Right atrium auricular region (tissue), 2 donors: Measurements from ENCODE around the gene ARRDC5. TPM values are rescaled to one million over a fixed set of nuclear protein-coding genes. Genes with fewer than 3 reads are reported as not detected.
"Not testable (repeated sequence)": the region's sequence is repeated elsewhere in the genome, so short reads cannot be mapped to it uniquely, and the experiment has no call there.

Source experiments
- DNase-seq: peaks from one replicate; pipeline ENCODE4 v3.0.0-alpha.2; 2019; ENCODE audit warnings: low spot score
- H3K27ac ChIP-seq, 2 donors: fragments of 200-600 bp; sonication (generic); 1 replicate in 1 of 2; 2 replicates in 1 of 2; pipeline ENCODE4 v1.5.1; 2016 to 2019
- H3K27me3 ChIP-seq, 2 donors: fragments of 200-600 bp; sonication (generic); one replicate each; pipeline versions ENCODE4 v1.5.1 to v1.6.0; 2017 to 2019
- H3K36me3 ChIP-seq: fragments of 200-600 bp; sonication (generic); one replicate; pipeline ENCODE4 v1.5.1; 2016
- H3K4me1 ChIP-seq, 2 donors: fragments of 200-600 bp; sonication (generic); one replicate each; pipeline versions ENCODE4 v1.5.1 to v1.6.0; 2017 to 2019
- H3K4me3 ChIP-seq, 2 donors: fragments of 200-600 bp; sonication (generic); 1 replicate in 1 of 2; 2 replicates in 1 of 2; pipeline ENCODE4 v1.5.1; 2017 to 2019; ENCODE audit warnings: mild to moderate bottlenecking in 1 of 2, moderate library complexity in 1 of 2
- H3K9me3 ChIP-seq, 2 donors: fragments of 200-600 bp; sonication (generic); one replicate each; pipeline ENCODE4 v1.5.1; 2019
- CTCF ChIP-seq, 2 donors: fragments of 200-600 bp; sonication (generic); IDR thresholded peaks; one replicate each; pipeline ENCODE4 v1.5.1; 2019; ENCODE audit warnings: antibody characterized with exemption in 2 of 2
- microRNA-seq, 2 donors: library from miRNA; unstranded; fragments of <30 nt; microRNA quantifications; one replicate each; pipeline ENCODE4, GENCODE V29; 2016 to 2017; ENCODE audit warnings: borderline number of aligned reads in 2 of 2, borderline replicate concordance in 1 of 2
- total RNA-seq, 2 donors: library from RNA; depleted of rRNA; stranded (reverse); fragments of >200 nt; gene quantifications; one replicate each; pipeline ENCODE4 v1.1.0, GENCODE V29; 2016

ARRDC5 gene
- total RNA-seq, 2 donors from 2014 or later = not detected

DNA sequence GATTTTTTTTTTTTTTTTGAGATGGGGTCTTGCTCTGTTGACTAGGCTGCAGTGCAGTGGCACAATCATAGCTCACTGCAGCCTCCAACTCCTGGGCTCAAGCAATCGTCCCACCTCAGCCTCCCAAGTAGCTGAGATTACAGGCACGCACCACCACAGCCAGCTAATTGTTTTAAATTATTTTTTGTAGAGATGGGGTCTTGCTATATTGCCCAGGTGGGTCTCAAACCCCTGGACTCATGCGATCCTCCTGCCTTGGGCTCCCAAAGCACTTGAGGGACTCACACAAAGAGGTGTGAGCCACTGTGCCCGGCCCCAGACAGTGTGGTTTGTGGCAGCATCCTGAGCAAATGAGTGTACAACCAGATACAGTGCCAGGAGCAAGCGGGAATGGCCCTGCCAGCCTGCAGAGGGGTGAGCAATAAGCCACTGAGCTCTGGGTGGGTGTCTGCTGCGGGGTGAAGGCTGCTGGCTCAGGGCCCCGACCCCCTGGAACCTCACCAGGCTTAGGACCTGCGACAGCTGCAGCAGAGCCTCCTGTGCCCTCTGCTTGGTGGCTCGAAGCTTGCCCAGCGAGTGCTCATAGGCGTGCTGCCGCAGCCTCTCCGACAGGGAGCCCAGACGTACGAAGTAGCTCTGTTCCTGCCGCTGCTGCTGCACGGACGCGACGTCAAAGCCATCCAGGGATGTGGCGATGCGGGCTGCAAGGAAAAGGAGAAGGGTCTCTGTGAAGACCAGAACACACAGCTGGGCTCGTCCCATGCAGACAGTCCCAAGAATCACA is 55.3 kb downstream of the ARRDC5 start:
- Histone ChIP-seq H3K27me3 (no peaks in the 10 kb centered on the region), H3K4me1 (no peaks in the 10 kb centered on the region), H3K36me3 (peaks cover 34% of the 10 kb centered on the region), H3K27ac (no peak overlapping the region), H3K9me3 (no peaks in the 10 kb centered on the region), H3K4me3 (no peak overlapping the region)
- no peak for TF ChIP-seq CTCF (IDR thresholded peaks at IDR 0.05)
- DNase-seq = no peak

GRCh38 chr19:4845975-4846374 is 56.7 kb downstream of the ARRDC5 start:
- Histone ChIP-seq H3K27ac (peak overlapping the region in 1 of 2 donors; percentile 23), H3K36me3 (peaks cover 36% of the 10 kb centered on the region)
- H3K4me1 ChIP-seq, H3K4me3 ChIP-seq, H3K9me3 ChIP-seq, DNase-seq, H3K27me3 ChIP-seq: not testable (repeated sequence)

- DNase-seq = no peak
- H3K27ac ChIP-seq = no peak overlapping the region
- H3K27me3 ChIP-seq = no peaks in the 10 kb centered on the region
- no peak overlapping the region for H3K4me3 ChIP-seq
- H3K9me3 ChIP-seq = no peaks in the 10 kb centered on the region
- peaks cover 39% of the 10 kb centered on the region for H3K36me3 ChIP-seq
- H3K4me1 ChIP-seq = no peaks in the 10 kb centered on the region
- no peak for TF ChIP-seq CTCF (IDR thresholded peaks at IDR 0.05)
Observed at GRCh38 chr19:4844348-4845179, 58.1 kb downstream of the ARRDC5 start.

DNA sequence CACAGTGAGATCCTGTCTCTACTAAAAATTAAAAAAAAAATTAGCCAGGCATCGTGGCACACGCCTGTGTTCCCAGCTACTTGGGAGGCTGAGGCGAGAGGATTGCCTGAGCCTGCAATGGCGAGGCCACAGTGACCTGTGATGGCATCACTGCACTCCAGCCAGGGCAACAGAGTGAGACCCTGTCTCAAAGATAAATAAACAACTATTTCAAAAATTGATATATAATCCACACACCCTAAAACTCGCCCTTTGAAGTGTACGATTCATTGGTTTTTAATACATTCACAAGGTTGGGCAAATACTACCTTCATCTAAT is 59.1 kb downstream of the ARRDC5 start:
- DNase-seq = no peak
- Histone ChIP-seq H3K27me3 (no peaks in the 10 kb centered on the region), H3K4me3 (no peak overlapping the region), H3K27ac (no peak overlapping the region), H3K4me1 (no peaks in the 10 kb centered on the region), H3K9me3 (no peaks in the 10 kb centered on the region), H3K36me3 (peaks cover 47% of the 10 kb centered on the region)
- no peak for TF ChIP-seq CTCF (IDR thresholded peaks at IDR 0.05)

Small RNAs within 50 kb of the gene (microRNA-seq; reads per million reads assigned to microRNA genes)
- 0 reads per million in 2 donors for gene MIR4747

Other genes with a start within 250 kb of the ARRDC5 start
- 10 to 100 TPM; 26.3 to 36.6 TPM for gene MYDGF, start 232.6 kb downstream of the ARRDC5 start, total RNA-seq
- gene DPP9, start 179.1 kb downstream of the ARRDC5 start, total RNA-seq = 10 to 100 TPM; 36.2 to 50.4 TPM
- gene FEM1A, start 111.2 kb downstream of the ARRDC5 start, total RNA-seq = 10 to 100 TPM; 30.5 to 51.3 TPM
- 1 to 10 TPM; 3.0 to 7.6 TPM for gene TICAM1, start 71.2 kb downstream of the ARRDC5 start, total RNA-seq
- gene PLIN3, start 35.2 kb downstream of the ARRDC5 start, total RNA-seq = 10 to 100 TPM; 23.3 to 27.2 TPM
- gene UHRF1, start 6.6 kb upstream of the ARRDC5 start, total RNA-seq = under 1 TPM; 0.28 to 0.33 TPM
- 10 to 100 TPM; 17.6 to 26.0 TPM for gene KDM4B, start 66.2 kb upstream of the ARRDC5 start, total RNA-seq